Heart right ventricle (tissue), 16 donors: Measurements from ENCODE around the gene AKT3. TPM values are rescaled to one million over a fixed set of nuclear protein-coding genes. Genes with fewer than 3 reads are reported as not detected.
A peak's percentile ranks its signal among the peaks of the same experiment; 100 is the strongest.

Source experiments
- ATAC-seq, 8 donors: fragments of 200-7000 bp; cut with Tn5 transposase; one replicate each; pipeline ENCODE4 v1.9.1; 2020; ENCODE audit warnings: mild to moderate bottlenecking in 8 of 8, moderate library complexity in 8 of 8, moderate number of reproducible peaks in 1 of 8
- DNase-seq, 2 donors: peaks; one replicate each; pipeline ENCODE4 v3.0.0-alpha.2; 2020
- H3K27ac ChIP-seq, 10 donors: fragments of 200-600 bp; sonication (generic) in 2 of 10; one replicate each; pipeline versions ENCODE4 v1.5.0 to v1.8.0; 2020 to 2022; ENCODE audit warnings: mild to moderate bottlenecking in 3 of 10
- H3K27me3 ChIP-seq, 7 donors: fragments of 200-600 bp; one replicate each; pipeline ENCODE4 v1.8.0; 2021 to 2022; ENCODE audit warnings: mild to moderate bottlenecking in 2 of 7
- H3K36me3 ChIP-seq, 9 donors: fragments of 200-600 bp; sonication (generic) in 1 of 9; one replicate each; pipeline versions ENCODE4 v1.5.0 to v1.8.0; 2020 to 2022; ENCODE audit warnings: mild to moderate bottlenecking in 2 of 9
- H3K4me1 ChIP-seq, 9 donors: fragments of 200-600 bp; sonication (generic) in 1 of 9; one replicate each; pipeline versions ENCODE4 v1.5.0 to v1.8.0; 2020 to 2022; ENCODE audit warnings: mild to moderate bottlenecking in 4 of 9
- H3K4me3 ChIP-seq, 10 donors: fragments of 200-600 bp; sonication (generic) in 2 of 10; one replicate each; pipeline versions ENCODE4 v1.5.0 to v1.8.0; 2020 to 2022; ENCODE audit warnings: mild to moderate bottlenecking in 7 of 10, moderate library complexity in 2 of 10
- H3K9me3 ChIP-seq, 11 donors: fragments of 200-600 bp in 10 of 11; sonication (generic) in 2 of 11; one replicate each; pipeline versions ENCODE4 v1.5.0 to v1.8.0; 2013 to 2022; ENCODE audit warnings: mild to moderate bottlenecking in 2 of 11, control low read depth in 1 of 11, moderate library complexity in 1 of 11
- CTCF ChIP-seq, 9 donors: fragments of 200-600 bp; sonication (generic) in 2 of 9; IDR thresholded peaks; one replicate each; pipeline versions ENCODE4 v1.5.0 to v1.8.0; 2021 to 2022; ENCODE audit warnings: antibody characterized with exemption in 9 of 9, mild to moderate bottlenecking in 5 of 9, moderate library complexity in 1 of 9
- WGBS, 2 donors: extraction: QIAGEN DNeasy Blood & Tissue Kit; methylation state at CpG; one replicate each; pipeline ENCODE4 v1.1.7; 2013; ENCODE audit warnings: inconsistent platforms in 1 of 2; 5-methylcytosine and 5-hydroxymethylcytosine counted together
- intact Hi-C, 10 donors: fragments of 100-400 bp; cut with DNase I; formaldehyde crosslinking; loops; one replicate each; pipeline versions ENCODE4 v1.11.1 to v1.14.2; 2022
- polyA plus RNA-seq, 2 donors: library from polyadenylated mRNA; stranded (reverse); fragments of 200-250 nt; gene quantifications; one replicate each; pipeline ENCODE4 v1.2.3, GENCODE V29; 2013
- total RNA-seq, 10 donors: library from RNA; stranded (reverse); fragmentation: NEBNext Ultra II Directional in 3 of 10; extraction: Animal tissue kit (Norgen Biotek cat#: 25700) in 3 of 10; gene quantifications; one replicate each; pipeline versions ENCODE4 v1.2.1 to v1.2.4, GENCODE V29; 2021 to 2023
- donor health status: Arrhythmogenic right ventricular cardiomyopathy.
- donor health status: ischemic (EF 13 %, LVEDD 7.1; RV severe dilation, severe dysfunction).
- donor health status: healthy with polysubstance abuse.
- donor health status: DM: no; HTN: yes; CAD: no.
- donor health status: DM: no; HTN: no; CAD: no.
- donor health status: ischemic (EF 25% LVEDD 6.9; RV normal size, moderate dysfunction).
- donor health status: ischemic (EF 25% LVEDD 5.7; RV mildly dilated, moderate dysfunction).
- donor health status: healthy.
- donor health status: DM: yes; HTN: yes; CAD: no.
- donor health status: Ischemic cardiomyopathy.
- donor health status: ischemic (EF 35%, LVEDD 5.7; RV mildly dilated, moderate dysfunction).
- donor health status: nonischemic (EF 11% LVEDD 7.7; RV severe dilation, severe dysfunction).
- donor health status: DM: yes; HTN: yes; CAD: no.
- donor health status: PGD.
- donor health status: ischemic (EF 29% LVEDD 5.4; RV normal size, mild dysfunction).
- donor health status: nonischemic (EF 23%, LVEDD 6.1; RV moderate dilation, normal function).

AKT3 gene
- total and polyA plus RNA-seq, 12 donors = 6.5 to 27.6 (median 17.7) TPM

- Histone ChIP-seq H3K4me3 (no peak overlapping the region), H3K36me3 (no peaks in the 10 kb centered on the region), H3K27ac (no peak overlapping the region), H3K4me1 (peaks cover 0 to 27% (median 0%) of the 10 kb centered on the region in 9 donors), H3K27me3 (no peaks in the 10 kb centered on the region), H3K9me3 (no peaks in the 10 kb centered on the region)
- intact Hi-C loops = no loop called here
- TF ChIP-seq CTCF (IDR thresholded peaks at IDR 0.05) = no peak
- DNase-seq (no peak), ATAC-seq (no peak)
- 27 to 28% methylated on average over 2 of the region's 2 CpGs for WGBS, 2 donors
These were observed 84.4 kb downstream of the AKT3 start for GRCh38 chr1:243765676-243766075.

- DNase-seq (no peak), ATAC-seq (no peak)
- H3K4me3 ChIP-seq = no peak overlapping the region
- no peaks in the 10 kb centered on the region for H3K27me3 ChIP-seq
- WGBS, 2 donors = 70 to 82% methylated on average over 5 of the region's 5 CpGs
- intact Hi-C loops = no loop called here
- H3K9me3 ChIP-seq = no peaks in the 10 kb centered on the region
- H3K4me1 ChIP-seq = peaks cover 0 to 30% (median 3%) of the 10 kb centered on the region in 9 donors
- peak in 1 of 9 donors; percentile 8 for TF ChIP-seq CTCF (IDR thresholded peaks at IDR 0.05)
- no peaks in the 10 kb centered on the region for H3K36me3 ChIP-seq
- no peak overlapping the region for H3K27ac ChIP-seq
These were observed 86.2 kb downstream of the AKT3 start for GRCh38 chr1:243763806-243764205.

GRCh38 chr1:243758647-243759046 lies 91.4 kb downstream of the AKT3 start:
- ATAC-seq = no peak
- Histone ChIP-seq H3K36me3 (no peaks in the 10 kb centered on the region), H3K27ac (no peak overlapping the region), H3K9me3 (no peaks in the 10 kb centered on the region), H3K4me1 (peaks cover 0 to 11% (median 0%) of the 10 kb centered on the region in 9 donors), H3K4me3 (no peak overlapping the region), H3K27me3 (no peaks in the 10 kb centered on the region)
- intact Hi-C loops = loop anchor here in 2 of 10 donors (10.0 kb wide), 2 partner anchors 284 to 414 kb away; no protein-coding TSS in a partner anchor
- no peak for DNase-seq
- WGBS, 2 donors = 93 to 94% methylated on average over 8 of the region's 8 CpGs
- no peak for TF ChIP-seq CTCF (IDR thresholded peaks at IDR 0.05)

- Histone ChIP-seq H3K27ac (no peak overlapping the region), H3K36me3 (no peaks in the 10 kb centered on the region), H3K9me3 (no peaks in the 10 kb centered on the region), H3K4me1 (peaks cover 0 to 25% (median 2%) of the 10 kb centered on the region in 9 donors), H3K4me3 (no peak overlapping the region), H3K27me3 (no peaks in the 10 kb centered on the region)
- no peak for TF ChIP-seq CTCF (IDR thresholded peaks at IDR 0.05)
- no peak for ATAC-seq
- DNase-seq = no peak
- intact Hi-C loops = loop anchor here in 2 of 10 donors (10.0 kb wide), 2 partner anchors 282 to 412 kb away; no protein-coding TSS in a partner anchor
These were observed 93.5 kb downstream of the AKT3 start for GRCh38 chr1:243756529-243756928.
